ENCODE data around the gene EVA1A.

EVA1A gene

DNA sequence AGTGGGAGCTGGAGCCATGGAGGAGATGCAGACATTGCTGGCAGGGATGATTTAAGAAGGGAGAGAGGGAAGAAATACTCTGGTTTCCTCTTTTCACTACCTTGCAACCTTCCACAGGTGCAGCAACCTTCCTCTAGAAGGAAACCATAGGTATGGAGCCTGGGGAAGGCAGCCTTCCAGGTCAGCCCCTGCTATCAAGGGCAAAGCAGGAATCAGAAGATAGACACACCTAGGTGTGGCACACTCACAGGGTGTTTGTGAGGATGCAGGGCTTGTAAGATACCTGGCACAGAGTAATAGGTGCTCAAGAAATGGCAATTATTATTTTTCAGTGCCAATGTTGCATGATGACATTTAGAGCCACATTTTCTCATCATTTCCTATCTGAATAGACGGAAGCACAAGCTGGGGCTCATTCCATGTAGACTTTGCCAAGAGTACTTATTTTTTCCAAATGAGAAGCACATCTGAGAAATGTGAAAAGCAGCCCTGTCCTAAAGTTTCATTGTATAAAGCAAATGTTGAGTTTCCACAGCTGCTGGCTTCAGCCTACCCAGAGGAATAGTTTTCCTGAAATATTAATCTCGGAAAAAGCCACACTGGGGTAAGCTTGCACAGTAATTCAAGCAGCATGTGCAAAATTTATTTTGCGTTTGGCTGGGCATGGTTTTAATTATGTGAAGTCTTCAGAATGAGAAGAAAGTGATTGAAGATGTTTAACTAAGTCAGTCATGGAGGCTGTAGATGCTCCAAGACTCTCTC is 20.6 kb downstream of the EVA1A start:
- no peak for DNase-seq

GRCh38 chr2:75538521-75539490 is 21.9 kb downstream of the EVA1A start:
- no peak for DNase-seq

- DNase-seq, result no peak
Observed at GRCh38 chr2:75537658-75538057, 23.1 kb downstream of the EVA1A start.

DNA sequence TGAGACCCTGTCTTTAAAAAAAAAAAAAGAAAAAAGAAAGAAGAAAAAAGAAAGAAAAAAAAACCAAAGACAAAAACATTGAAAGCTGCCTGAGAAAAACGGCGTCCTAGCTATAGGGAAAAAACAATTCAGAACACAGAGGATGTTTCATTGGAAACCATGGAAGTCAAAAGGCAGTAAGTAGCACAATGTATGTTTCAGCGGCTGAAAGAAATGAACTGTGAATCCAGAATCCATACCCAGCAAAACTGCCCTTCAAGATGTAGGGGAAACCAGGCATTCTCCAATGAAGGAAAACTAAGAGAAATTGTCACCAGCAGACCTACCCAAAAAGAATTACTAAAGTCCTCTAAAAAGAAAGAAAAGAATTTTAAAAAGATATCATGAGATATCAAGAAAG is 27.6 kb downstream of the EVA1A start:
- DNase-seq, result no peak

DNA sequence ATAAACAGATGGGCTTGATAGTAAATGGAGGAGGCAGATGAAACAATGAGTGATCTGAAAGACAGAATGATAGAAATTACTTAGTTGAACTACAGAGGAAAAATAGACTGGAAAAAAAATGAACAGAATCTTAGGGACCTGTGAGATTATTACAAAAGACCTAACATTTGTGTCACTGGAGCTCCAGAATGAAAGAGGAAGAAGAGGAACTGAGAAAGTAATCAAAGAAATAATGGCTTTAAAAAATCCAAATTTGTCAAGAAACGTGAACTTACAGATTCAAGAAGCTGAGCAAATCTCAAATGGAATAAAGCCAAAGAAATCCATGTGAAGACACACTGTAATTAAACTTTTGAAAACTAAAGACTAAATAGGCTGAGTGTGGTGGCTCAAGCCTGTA is 28.3 kb downstream of the EVA1A start:
- no peak for DNase-seq

- no peak for DNase-seq
Observed at GRCh38 chr2:75528221-75528977, 32.3 kb downstream of the EVA1A start.

GRCh38 chr2:75527676-75528075 is 33.1 kb downstream of the EVA1A start:
- DNase-seq, result no peak

GRCh38 chr2:75526842-75527241 is 33.9 kb downstream of the EVA1A start:
- no peak for DNase-seq

- no peak for DNase-seq
Observed at GRCh38 chr2:75525434-75526310, 35.1 kb downstream of the EVA1A start.

DNA sequence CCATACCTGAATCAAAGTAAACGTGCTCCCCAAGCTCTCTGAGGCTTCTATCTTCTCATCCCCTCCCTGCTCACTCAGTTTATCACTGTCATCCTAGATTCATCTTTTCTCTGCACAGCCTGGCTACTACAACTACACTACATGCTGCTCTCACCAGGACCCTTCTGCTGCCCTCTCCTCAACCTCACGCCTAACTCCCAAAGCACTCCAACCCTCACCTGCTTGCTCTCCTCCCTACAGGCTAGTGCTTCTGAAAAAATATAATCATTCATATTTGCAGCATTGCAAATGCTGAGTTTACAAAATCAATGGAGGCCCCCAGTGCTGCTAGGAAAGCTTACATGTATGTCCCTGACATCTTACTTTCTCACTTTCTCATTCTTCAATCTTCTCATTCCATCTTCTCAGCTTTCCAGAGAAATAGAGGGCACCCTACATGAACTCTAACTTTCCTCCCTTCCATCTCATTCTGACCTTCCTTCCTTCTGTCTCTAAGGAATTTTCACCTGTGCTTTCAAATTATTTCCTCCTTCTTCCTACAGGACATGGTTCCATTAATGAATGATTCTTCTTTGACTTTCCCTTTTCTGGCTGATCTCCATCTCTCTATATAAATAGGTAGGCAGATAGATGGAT is 36.3 kb downstream of the EVA1A start:
- no peak for DNase-seq

GRCh38 chr2:75523313-75524275 is 37.1 kb downstream of the EVA1A start:
- no peak for DNase-seq

DNA sequence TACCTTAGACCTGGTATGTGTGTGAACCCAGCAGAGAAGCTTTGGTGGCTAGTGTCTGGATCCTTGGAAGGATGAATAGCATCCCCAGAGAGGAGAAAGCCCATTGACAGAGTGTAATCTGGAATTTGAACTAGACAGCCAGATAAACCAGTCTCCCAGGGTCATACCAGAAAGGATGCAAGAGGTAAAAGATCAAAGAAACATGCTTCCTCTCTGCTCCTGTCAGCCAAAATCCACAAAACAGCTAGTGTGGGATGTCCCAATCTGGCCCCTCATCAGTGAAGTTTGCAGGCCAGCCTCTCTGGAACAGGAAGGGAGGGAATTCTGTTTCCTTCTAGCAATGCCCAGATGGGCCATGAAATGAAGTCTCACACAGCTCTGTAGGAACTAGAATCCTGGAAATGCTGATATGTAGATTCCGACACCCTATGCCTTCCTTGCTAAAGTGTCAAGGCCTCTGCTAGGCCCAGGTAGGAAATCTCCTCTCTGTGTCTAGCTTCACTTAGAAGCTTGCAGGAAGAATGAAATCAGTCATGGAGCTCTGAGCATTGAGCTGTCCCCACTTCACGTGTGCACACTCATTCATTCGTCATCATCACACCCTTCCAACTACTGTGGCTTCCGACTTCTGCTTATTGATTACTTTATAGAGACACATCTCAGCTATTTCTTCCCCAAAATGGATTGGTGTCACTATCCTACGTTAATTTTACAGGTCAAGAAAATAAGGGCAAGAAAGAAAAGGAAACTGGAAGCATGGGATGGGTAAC is 38.0 kb downstream of the EVA1A start:
- DNase-seq, result no peak

GRCh38 chr2:75521225-75521872 is 39.4 kb downstream of the EVA1A start:
- no peak for DNase-seq

- DNase-seq, result no peak
Observed at GRCh38 chr2:75519843-75520242, 40.9 kb downstream of the EVA1A start.

- DNase-seq, result no peak
Observed at GRCh38 chr2:75518638-75519465, 41.9 kb downstream of the EVA1A start.

DNA sequence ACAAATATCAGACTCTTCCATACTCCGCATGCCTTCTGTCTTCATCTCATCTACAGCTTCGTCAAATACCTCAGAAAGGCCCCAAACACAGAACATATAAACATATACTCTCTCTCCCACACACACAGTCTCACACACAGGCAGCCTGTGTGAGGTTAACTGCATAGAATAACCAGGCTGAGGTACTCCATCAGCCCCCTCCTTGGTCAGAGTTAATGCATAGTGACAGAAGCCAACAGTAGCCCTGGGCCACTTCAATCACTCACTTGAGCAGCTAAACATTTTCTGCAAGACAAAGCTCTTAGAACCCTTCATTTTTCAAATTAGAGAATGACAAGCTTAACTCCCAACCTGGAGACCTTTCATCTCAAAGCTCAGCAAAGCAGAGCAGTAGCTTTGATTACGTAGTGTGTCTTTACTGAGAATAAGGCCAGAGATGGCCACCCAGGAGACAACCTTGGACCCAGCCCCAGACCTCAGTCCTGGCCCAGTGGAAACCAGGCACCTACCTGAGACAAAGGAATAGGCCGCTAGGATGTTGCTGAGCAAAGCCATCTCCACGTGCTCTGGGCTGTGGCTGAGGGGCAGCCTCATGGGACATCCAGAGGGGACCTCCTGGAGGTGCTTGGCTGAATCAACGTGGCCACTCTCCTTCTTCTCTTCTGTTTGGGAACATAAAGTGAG is 43.0 kb downstream of the EVA1A start:
- no peak for DNase-seq

All from right forelimb (tissue), 1 donor.